Measurements from ENCODE around the gene HS6ST1.

HS6ST1 gene

GRCh38 chr2:128298846-128299507 lies 19.7 kb downstream of the HS6ST1 start:
- DNase-seq (ENCODE audit: low read depth in 2 of 2), result no peak

GRCh38 chr2:128298286-128298685 lies 20.4 kb downstream of the HS6ST1 start:
- DNase-seq (ENCODE audit: low read depth in 2 of 2), result no peak

DNA sequence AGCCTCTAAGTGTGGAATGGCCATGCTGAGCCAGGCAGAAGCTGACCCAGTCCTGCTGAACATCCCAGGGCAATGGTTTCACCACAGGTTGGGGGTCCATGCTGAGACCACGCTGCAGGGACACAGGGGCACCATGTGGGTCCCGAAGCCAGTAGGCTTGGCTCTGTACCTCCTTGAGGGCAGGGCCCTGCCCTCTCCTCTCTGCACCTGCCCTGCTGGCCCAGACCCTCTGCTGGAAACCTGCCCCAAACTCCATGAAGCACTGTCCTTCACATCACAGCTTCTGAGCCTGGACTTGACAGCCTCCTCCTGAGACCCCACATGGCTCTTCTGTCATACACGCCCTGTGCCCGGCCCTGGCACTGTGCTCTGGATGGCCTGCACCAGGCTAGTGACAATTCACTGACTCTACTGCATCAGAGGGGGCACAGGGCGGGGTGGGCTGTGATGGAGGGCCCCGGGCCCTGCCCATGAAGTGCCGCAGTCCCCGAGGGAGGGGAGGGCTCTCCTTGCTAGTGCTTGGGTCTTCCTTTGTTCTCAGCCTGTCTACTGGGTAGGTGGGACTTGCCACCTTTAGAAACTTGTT lies 24.7 kb downstream of the HS6ST1 start:
- no peak for DNase-seq (ENCODE audit: low read depth in 2 of 2)

DNA sequence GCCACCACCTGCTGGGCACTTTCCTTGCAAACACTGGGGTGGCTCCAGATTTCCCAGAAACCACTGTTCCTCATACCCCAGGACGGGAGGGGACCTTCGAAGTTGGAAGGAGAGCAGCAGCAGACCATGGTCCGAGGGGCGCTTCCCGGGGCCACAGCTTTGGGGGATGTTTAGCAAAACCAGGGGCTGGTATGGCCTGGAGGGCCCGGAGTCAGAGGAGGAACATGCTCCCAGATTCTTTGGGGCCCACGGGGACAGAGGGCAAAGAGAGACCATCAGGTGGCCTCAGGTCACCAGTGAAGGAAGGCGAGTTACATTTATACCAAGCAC lies 25.3 kb downstream of the HS6ST1 start:
- no peak for DNase-seq (ENCODE audit: low read depth in 2 of 2)

DNA sequence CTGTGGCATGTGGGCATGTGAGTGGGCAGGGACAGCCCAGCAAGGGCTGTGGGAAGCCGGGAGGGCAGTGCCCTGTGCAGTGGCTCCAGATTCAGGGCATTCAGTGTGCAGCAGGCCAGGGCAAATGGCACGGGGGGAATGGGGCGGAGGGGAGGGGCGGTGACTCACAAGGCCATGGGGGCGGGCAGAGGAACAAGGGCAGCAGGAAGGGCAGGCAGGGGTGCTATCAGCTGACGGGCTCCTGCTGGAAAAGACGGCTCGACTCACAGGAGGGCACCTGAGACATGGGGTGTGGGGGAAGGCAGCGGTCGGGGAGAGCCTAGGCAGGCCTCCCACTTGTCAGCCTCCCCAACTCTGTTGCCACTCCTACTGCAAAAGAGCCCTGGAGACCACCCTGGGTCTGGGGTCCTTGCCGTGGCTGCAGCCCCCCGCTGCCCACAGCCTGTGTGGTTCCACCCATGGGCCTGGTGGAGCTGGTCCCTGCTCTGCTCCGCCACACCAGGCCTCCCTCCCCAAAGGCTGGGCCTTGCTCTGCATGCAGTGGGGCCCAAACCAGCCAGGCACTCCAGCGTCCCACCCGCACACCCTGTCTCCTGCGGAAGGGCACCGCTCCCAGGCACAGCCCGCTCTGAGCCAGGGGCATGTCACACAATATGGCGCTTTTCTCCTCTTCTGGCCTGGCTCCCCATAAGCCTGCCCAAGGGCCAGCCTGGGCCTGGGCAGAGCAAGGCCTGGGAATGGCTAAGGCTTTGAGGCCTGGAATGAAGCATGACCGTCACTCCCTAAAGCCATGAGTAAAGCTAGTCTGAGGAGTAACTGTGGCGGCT lies 25.9 kb downstream of the HS6ST1 start:
- DNase-seq (ENCODE audit: low read depth in 2 of 2), result no peak

- DNase-seq (ENCODE audit: low read depth in 2 of 2), result no peak
These were observed 26.6 kb downstream of the HS6ST1 start for GRCh38 chr2:128291844-128292598.

DNA sequence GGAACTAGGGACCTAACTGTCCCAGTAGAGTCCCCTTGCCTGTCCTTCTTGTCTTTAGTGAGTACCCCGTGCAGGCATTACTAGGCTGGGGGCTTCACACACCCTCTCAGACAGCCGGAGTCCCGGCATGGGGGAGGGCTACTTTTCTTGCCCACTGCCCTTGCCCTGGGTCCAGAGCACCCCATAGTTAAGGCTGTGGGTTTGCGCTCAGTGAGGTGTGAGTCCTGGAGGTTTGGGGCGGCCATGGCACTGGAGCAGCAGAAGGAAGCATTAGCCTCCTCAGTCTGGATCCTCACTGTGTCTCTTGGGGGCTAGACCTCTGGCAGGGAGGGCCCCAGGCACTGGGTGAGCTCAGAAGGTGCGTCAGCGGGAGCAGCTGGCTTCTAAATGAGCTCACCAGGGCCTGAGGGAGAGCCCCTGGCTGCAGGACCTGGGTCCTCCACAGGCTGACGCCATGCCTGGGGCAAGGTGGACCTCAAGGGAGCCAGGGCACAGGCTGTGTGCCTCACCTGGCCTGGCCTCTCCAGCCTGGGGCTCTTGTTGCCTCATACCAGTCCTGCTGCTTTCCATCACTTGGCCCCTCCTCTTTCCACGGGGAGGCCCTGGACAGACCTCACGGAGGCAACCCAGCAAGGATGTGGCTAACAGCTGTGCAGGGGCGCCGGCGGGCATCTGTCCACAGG lies 27.4 kb downstream of the HS6ST1 start:
- DNase-seq (ENCODE audit: low read depth in 2 of 2), result no peak

DNA sequence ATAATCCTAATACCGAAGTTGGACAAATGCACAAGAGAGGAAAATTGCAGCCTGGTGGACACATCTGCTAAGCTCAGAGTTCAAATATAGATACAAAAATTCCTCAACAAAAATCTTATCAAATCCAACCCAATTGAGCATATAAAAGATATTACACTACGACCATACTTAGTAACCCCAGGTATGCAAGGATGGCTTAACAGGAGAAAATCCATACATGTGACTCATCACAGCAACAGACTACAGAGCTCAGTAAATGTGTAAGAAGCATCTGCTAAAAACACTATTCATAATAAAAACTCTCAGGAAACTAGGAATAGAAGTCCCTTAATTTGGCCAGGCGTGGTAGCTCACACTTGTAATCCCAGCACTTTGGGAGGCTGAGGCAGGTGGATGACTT lies 28.3 kb downstream of the HS6ST1 start:
- no peak for DNase-seq (ENCODE audit: low read depth in 2 of 2)

DNA sequence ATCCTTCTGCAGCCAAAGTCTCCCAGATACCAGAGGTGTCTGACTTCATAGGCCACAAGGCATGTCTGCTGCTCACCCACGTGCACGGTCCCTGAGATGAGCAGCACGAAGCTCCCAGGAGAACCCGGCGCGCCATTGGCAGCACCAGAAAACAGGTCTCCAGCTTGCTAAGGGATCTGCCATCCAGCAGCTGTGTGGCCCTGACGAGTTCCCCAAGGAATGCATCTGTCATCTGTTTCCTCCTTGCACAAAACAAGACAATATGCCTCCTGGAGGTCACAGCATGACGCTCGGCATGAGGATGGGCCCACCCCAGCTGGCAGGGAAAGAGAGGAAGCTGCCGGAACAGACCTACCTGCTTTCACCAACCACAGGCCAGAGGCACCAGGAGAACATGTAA lies 29.2 kb downstream of the HS6ST1 start:
- no peak for DNase-seq (ENCODE audit: low read depth in 2 of 2)

GRCh38 chr2:128288781-128289180 lies 29.9 kb downstream of the HS6ST1 start:
- DNase-seq (ENCODE audit: low read depth in 2 of 2), result no peak

- no peak for DNase-seq (ENCODE audit: low read depth in 2 of 2)
These were observed 30.6 kb downstream of the HS6ST1 start for GRCh38 chr2:128287780-128288735.

DNA sequence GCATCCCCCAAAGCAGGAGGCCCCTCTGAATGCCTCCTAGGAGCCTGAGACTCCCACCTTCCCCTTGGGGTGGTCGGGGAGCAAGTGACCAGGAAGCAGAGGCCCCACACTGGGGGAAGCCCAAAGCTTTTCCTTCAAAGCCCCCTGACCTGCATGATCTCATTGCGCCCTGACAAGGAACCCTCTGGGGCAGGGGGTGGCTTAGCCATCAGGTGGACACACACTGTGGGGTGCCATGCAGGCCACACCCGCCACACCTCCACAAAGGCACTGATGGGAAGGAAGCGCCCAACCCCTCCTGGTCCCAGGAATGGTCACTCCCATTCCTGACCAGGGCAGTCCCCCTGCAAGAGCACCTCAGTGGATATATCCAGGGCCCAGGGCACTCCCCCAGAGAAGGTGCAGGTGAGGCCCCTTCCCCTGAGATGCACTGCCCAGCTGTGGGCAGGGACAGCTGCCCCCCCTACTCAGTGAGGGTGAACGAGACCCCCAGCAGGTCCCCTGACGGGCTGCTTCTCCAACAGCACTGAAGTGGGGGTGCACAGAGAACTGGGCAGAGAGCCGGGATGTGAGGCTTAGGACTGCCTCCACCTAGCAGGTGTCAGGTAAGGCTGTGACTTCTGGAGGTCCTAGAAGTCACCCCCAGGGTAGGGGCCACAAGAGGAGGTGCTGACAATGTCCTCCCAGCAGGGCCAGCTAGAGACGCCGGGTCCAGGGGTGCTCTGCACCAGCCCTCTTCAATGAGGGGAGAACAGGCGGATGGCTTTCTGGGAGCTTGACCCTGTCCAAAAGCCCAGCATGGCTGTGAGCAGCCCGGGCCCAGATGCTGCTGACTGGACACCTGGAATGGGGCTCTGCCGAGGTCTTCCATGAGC lies 31.5 kb downstream of the HS6ST1 start:
- DNase-seq (ENCODE audit: low read depth in 2 of 2), result no peak

DNA sequence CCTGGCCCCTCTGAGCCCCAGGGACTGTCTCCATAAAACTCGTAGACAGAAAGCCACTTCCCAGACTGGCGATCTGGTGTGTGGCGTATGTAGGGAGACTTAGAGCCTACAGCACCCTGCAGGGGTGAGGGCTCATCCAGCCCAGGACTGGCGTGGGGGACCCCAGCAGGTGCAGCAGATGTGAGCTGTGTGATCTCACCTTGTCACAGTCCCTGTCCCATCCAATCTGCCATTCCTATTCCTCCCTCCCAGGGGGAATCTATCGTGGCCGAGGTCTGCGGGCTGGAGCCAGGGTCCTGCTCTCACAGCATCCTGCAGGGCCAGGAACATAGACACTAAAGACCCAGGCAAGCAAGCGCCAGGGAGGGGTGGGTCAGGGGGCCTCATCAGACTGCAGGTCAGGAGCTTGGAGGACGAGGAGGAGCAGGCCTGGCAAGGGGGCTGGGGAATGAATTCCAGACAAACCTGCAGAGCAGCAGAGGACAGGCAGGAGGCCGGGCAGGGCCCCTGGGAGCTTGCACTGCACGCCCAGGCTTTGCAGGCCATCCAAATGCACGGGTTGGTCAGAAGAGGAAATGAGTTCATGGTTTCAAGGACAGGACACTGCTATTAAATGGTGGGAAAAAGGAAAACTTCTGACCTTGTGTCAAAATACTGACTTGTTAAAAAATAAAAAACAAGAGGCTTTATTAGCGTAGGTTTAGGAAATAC lies 32.5 kb downstream of the HS6ST1 start:
- DNase-seq (ENCODE audit: low read depth in 2 of 2), result no peak

DNA sequence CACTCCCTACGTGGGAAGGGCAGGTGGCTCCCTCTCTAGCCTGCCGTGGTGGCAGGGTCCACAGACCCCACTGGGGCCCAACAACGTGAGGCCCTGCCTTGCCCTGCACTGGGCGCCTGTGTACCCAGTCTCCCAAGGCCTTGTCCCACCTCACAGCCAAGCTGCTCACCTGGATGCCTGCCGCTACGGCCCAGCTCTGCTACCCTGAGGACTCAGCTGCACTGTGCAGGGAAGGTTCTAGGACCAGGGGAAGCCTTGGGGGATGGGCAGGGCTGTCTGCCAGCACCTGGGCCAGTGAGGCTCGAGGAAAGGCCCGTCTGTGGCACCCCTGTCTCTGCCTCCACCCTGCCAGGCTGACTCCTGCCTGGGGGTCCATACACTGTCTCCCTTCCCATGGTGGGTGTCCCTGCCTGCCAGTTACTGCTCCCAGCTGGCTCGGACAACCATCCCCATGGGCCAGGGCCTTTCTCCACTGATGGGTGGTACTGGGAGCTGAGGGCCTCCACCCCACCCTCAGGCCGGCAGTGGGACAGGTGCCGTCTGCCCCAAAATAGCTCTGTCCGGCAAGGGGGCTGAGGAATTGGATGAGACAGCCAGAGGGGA lies 33.2 kb downstream of the HS6ST1 start:
- DNase-seq (ENCODE audit: low read depth in 2 of 2), result no peak

GRCh38 chr2:128284841-128285240 lies 33.8 kb downstream of the HS6ST1 start:
- DNase-seq (ENCODE audit: low read depth in 2 of 2), result no peak

GRCh38 chr2:128284037-128284441 lies 34.6 kb downstream of the HS6ST1 start:
- no peak for DNase-seq (ENCODE audit: low read depth in 2 of 2)

DNA sequence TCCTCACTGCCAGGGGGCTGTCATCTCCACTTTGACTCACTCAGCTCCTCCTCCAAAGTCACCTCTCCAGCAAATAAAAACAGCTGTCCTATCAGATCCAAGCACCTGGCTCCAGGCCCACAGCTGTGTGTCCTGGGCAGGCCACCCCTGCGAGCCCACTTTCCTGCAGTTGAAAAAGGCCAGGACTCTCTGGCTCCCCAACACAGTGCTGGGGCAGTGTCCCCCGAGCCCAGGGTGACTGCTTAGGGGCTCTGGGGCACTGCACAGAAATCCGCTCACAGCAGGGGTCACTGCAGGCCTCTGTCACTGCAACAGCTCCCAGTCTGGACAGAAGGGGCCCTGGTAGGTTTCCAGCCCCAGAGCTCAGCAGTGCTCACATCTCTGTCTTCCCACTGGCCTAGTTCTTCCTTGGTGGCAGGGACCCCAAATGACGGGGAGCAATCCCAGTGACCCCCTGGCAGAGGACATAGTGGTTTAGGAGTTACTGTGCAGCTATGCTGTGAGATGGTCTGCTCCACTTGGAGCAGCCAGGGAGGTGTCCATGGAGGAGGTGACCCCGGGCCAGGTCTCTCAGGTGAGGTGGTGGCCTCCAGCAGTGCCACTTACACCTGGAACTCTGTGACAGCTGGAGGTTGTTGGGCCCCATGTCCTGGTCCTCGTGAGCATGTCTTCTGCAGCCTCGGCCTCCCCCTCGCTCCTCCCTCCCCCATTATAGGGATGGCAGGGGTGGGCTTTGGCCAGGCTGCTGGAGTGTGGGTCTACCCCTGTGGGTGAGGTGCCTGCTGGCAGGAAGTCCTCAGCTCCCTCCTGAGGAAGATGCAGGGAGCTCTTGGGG lies 35.5 kb downstream of the HS6ST1 start:
- no peak for DNase-seq (ENCODE audit: low read depth in 2 of 2)

Measured in stimulated activated CD4-positive, alpha-beta T cell treated with anti-CD3 and anti-CD28 coated beads, Interleukin-12 subunit alpha, Interleukin-12 subunit beta, amount 100 ng/mL, for 24 hours (primary cell).